ENCODE data around the gene ZNF728.
"Not testable (repeated sequence)": the region's sequence is repeated elsewhere in the genome, so short reads cannot be mapped to it uniquely, and the experiment has no call there.

ZNF728 gene

DNA sequence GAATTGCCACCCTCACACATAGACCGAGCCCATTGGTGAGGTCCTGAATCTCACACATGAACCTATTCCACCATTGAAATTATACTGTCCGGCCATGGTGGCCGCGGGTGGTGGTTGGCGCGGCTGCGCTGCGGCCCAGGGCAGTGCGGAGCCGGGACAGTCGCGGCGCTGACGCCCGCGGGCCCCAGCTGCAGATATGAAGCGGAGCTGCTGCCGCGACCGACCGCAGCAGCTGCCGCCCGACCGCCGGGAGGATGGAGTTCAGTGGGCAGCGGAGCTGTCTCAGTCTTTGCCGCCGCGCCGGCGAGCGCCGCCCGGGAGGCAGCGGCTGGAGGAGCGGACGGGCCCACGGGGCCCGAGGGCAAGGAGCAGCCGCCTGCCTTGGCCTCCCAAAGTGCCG is 77.8 kb downstream of the ZNF728 start:
- H3K4me3 ChIP-seq (ENCODE audit: low read length); H3K4me1 ChIP-seq (ENCODE audit: control insufficient read depth, insufficient read depth, low read length); H3K27me3 ChIP-seq (ENCODE audit: control insufficient read depth, insufficient read depth, low read length); H3K9me3 ChIP-seq (ENCODE audit: control insufficient read depth, low read length); H3K9ac ChIP-seq (ENCODE audit: low read length); H3K36me3 ChIP-seq (ENCODE audit: control insufficient read depth, insufficient read depth, low read length): not testable (repeated sequence)
